ENCODE data around the gene F10. TPM values are rescaled to one million over a fixed set of nuclear protein-coding genes. Genes with fewer than 3 reads are reported as not detected.

Gene F10
- total RNA-seq, 1 experiment from 2014 or later: 0.18 TPM

DNA sequence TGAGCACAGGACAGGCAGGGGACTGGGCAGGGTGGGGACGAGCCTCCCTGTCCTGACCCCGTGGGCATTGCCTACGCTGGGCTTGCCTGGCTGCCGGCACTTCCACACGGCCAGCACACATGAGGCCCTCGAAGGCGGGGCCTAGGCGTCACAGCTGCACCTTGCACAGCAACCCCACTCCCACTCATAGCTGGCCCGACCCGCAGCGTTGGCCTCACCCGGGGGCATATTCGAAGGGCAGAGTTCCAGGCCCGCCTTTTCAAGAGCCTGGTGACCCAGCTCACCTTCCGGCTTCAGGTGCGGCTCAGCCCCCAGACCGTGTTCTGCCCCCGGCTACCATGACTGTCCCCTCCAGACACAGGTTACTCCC is 19.0 kb downstream of the F10 start:
- POLR2A ChIA-PET: no interaction called here
- no TSS peak for BruUV-seq (replicated peaks)
- Histone ChIP-seq H3K9me3 (ENCODE audit: control insufficient read depth, insufficient read depth, low read depth, low read length) (no peaks in the 10 kb centered on the region), H3K27me3 (ENCODE audit: control insufficient read depth, insufficient read depth, low read length) (no peaks in the 10 kb centered on the region), H3K36me3 (ENCODE audit: control insufficient read depth, insufficient read depth, low read length) (no peaks in the 10 kb centered on the region), H3K4me1 (ENCODE audit: control insufficient read depth, insufficient read depth, low read length) (no peaks in the 10 kb centered on the region), H3K27ac (ENCODE audit: low read length) (no peak overlapping the region), H3K4me3 (ENCODE audit: low read depth in 2 of 2, low read length in 2 of 2) (no peak overlapping the region)
- intact Hi-C loops (cut with micrococcal nuclease; ENCODE audit: unreplicated experiment): no loop called here
- TF ChIP-seq SIN3A (IDR thresholded peaks at IDR 0.05; ENCODE audit: borderline replicate concordance, insufficient read depth, low read depth, low read length) (no peak), POLR2AphosphoS5 (IDR thresholded peaks at IDR 0.05; ENCODE audit: low read depth, low read length) (no peak), REST (IDR thresholded peaks at IDR 0.05; ENCODE audit: insufficient read depth in 1 of 2, low read depth in 2 of 2, low read length in 1 of 2) (no peak), TCF7L2 (IDR thresholded peaks at IDR 0.05; ENCODE audit: low read depth, low read length) (no peak), CTCF (IDR thresholded peaks at IDR 0.05) (no peak)
- no peak for DNase-seq (ENCODE audit: low read depth, low spot score)
- CTCF ChIA-PET: no interaction called here
- ATAC-seq: no peak
- in situ Hi-C loops (cut with HindIII; ENCODE audit: low pct_unique_long_range_greater_than_20kb, low sequenced_read_pairs): no loop called here

DNA sequence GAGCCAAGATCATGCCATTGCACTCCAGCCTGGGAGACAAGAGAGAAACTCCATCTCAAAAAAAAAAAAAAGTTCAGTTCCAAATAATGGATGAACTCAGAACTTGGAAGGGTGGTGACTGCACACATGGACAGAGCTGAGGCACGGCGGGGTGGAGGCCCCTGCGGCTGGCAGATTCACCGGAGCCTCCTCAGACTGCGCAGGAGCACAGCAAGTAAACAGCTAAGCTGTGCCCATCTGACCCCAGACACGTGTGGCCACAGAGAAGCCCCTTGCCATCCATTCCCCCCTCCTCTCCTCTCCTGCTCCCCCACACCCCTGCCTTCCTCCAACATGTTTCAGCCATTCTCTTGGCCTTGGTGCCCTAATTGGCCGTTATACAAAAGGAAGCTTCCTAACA is 20.3 kb downstream of the F10 start:
- ChIA-PET CTCF (no interaction called here), POLR2A (no interaction called here)
- no peak overlapping the region for H3K4me3 ChIP-seq (ENCODE audit: low read depth in 2 of 2, low read length in 2 of 2)
- H3K27ac ChIP-seq (ENCODE audit: low read length): no peak overlapping the region
- no peak for TF ChIP-seq POLR2AphosphoS5 (IDR thresholded peaks at IDR 0.05; ENCODE audit: low read depth, low read length)
- TF ChIP-seq TCF7L2 (IDR thresholded peaks at IDR 0.05; ENCODE audit: low read depth, low read length): no peak
- TF ChIP-seq REST (IDR thresholded peaks at IDR 0.05; ENCODE audit: insufficient read depth in 1 of 2, low read depth in 2 of 2, low read length in 1 of 2): no peak
- TF ChIP-seq CTCF (IDR thresholded peaks at IDR 0.05): no peak
- no peak for TF ChIP-seq SIN3A (IDR thresholded peaks at IDR 0.05; ENCODE audit: borderline replicate concordance, insufficient read depth, low read depth, low read length)
- H3K9me3 ChIP-seq (ENCODE audit: control insufficient read depth, insufficient read depth, low read depth, low read length): no peaks in the 10 kb centered on the region
- ATAC-seq (no peak), DNase-seq (ENCODE audit: low read depth, low spot score) (no peak)
- H3K4me1 ChIP-seq (ENCODE audit: control insufficient read depth, insufficient read depth, low read length): no peaks in the 10 kb centered on the region
- in situ Hi-C loops (cut with HindIII; ENCODE audit: low pct_unique_long_range_greater_than_20kb, low sequenced_read_pairs) (no loop called here), intact Hi-C loops (cut with micrococcal nuclease; ENCODE audit: unreplicated experiment) (no loop called here)
- H3K36me3 ChIP-seq (ENCODE audit: control insufficient read depth, insufficient read depth, low read length): no peaks in the 10 kb centered on the region
- H3K27me3 ChIP-seq (ENCODE audit: control insufficient read depth, insufficient read depth, low read length): no peaks in the 10 kb centered on the region
- no TSS peak for BruUV-seq (replicated peaks)

Data from Panc1 (cell line).